Prostate gland (tissue), 2 donors: ENCODE data around the gene THAP5. TPM values are rescaled to one million over a fixed set of nuclear protein-coding genes. Genes with fewer than 3 reads are reported as not detected.

Experiments
- DNase-seq: peaks from one replicate; pipeline ENCODE4 v3.0.0-alpha.2; 2019; ENCODE audit warnings: low spot score
- H3K27ac ChIP-seq, 2 donors: fragments of 200-600 bp; sonication (generic); 2 replicates each; pipeline ENCODE4 v1.5.1; 2017 to 2019
- H3K27me3 ChIP-seq: fragments of 200-600 bp; sonication (generic); replicated peaks from 2 replicates; pipeline ENCODE4 v1.5.1; 2019; ENCODE audit not compliant: insufficient read depth
- H3K36me3 ChIP-seq, 2 donors: fragments of 200-600 bp; sonication (generic); 1 replicate in 1 of 2; 2 replicates in 1 of 2; pipeline versions ENCODE4 v1.5.1 to v1.8.1; 2017 to 2019
- H3K4me1 ChIP-seq: fragments of 200-600 bp; sonication (generic); replicated peaks from 2 replicates; pipeline ENCODE4 v1.5.1; 2019
- H3K4me3 ChIP-seq, 2 donors: fragments of 200-600 bp; sonication (generic); 2 replicates each; pipeline ENCODE4 v1.5.1; 2017 to 2019
- H3K9me3 ChIP-seq: fragments of 200-600 bp; sonication (generic); 2 replicates; pipeline ENCODE4 v1.5.1; 2017
- POLR2A ChIP-seq: fragments of 450-650 bp; IDR thresholded peaks from one replicate; pipeline ENCODE4 v1.6.1; 2016; ENCODE audit warnings: antibody characterized with exemption, mild to moderate bottlenecking
- POLR2AphosphoS5 ChIP-seq: sonication (generic); formaldehyde crosslinking; IDR thresholded peaks from one replicate; pipeline ENCODE4 v1.6.1; 2017; ENCODE audit warnings: antibody characterized with exemption
- WGBS: methylation state at CpG from one replicate; pipeline ENCODE4 v1.1.5; 2018; 5-methylcytosine and 5-hydroxymethylcytosine counted together
- intact Hi-C: fragments of 100-400 bp; cut with DNase I; formaldehyde crosslinking; loops from one replicate; pipeline ENCODE4 v1.14.2; 2022
- total RNA-seq, 2 donors: library from RNA; depleted of rRNA; stranded (reverse); fragments of >200 nt; gene quantifications; one replicate each; pipeline ENCODE4 v1.1.0, GENCODE V29; 2016
- TF ChIP-seq, protein P1 (sequence below), 4 experiments: fragments of 200-600 bp in 2 of 4; fragments of 450-650 bp in 2 of 4; sonication (generic) in 2 of 4; IDR thresholded peaks; 1 replicate in 3 of 4; 2 replicates in 1 of 4; pipeline ENCODE4 v1.5.1; 2016 to 2019; ENCODE audit warnings: antibody characterized with exemption in 4 of 4, mild to moderate bottlenecking in 2 of 4, moderate library complexity in 2 of 4

THAP5 gene
- total RNA-seq, 2 donors from 2014 or later: 21.3 to 23.4 TPM

DNA sequence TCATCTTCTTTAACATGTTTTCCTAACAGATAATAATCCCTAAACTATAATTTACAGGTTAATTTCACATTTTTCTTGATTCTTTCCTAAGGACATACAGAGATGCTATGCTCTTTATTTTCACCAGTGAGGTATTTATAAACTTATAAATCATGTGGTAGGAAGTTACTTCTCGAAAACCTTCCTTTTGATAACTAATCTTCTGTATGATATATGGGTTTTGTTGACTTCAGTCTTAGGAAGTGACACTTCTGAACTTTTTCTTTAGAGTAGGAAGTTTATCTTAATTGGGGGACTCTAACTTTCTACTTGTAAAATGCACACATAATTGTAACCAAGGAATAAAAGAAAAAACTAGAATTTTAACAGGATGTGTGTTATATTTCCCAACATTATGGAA lies 33.8 kb downstream of the THAP5 start:
- H3K27me3 ChIP-seq: no peaks in the 10 kb centered on the region
- no peak overlapping the region for H3K27ac ChIP-seq
- H3K4me3 ChIP-seq: no peak overlapping the region
- TF ChIP-seq, protein P1, sequence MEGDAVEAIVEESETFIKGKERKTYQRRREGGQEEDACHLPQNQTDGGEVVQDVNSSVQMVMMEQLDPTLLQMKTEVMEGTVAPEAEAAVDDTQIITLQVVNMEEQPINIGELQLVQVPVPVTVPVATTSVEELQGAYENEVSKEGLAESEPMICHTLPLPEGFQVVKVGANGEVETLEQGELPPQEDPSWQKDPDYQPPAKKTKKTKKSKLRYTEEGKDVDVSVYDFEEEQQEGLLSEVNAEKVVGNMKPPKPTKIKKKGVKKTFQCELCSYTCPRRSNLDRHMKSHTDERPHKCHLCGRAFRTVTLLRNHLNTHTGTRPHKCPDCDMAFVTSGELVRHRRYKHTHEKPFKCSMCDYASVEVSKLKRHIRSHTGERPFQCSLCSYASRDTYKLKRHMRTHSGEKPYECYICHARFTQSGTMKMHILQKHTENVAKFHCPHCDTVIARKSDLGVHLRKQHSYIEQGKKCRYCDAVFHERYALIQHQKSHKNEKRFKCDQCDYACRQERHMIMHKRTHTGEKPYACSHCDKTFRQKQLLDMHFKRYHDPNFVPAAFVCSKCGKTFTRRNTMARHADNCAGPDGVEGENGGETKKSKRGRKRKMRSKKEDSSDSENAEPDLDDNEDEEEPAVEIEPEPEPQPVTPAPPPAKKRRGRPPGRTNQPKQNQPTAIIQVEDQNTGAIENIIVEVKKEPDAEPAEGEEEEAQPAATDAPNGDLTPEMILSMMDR (IDR thresholded peaks at IDR 0.05): no peak
- TF ChIP-seq POLR2AphosphoS5 (no peak), POLR2A (no peak)
- WGBS: 54% methylated on average over 1 of the region's 1 CpG
- no peaks in the 10 kb centered on the region for H3K36me3 ChIP-seq
- intact Hi-C loops: no loop called here
- H3K4me1 ChIP-seq: no peaks in the 10 kb centered on the region
- no peaks in the 10 kb centered on the region for H3K9me3 ChIP-seq
- no peak for DNase-seq

DNA sequence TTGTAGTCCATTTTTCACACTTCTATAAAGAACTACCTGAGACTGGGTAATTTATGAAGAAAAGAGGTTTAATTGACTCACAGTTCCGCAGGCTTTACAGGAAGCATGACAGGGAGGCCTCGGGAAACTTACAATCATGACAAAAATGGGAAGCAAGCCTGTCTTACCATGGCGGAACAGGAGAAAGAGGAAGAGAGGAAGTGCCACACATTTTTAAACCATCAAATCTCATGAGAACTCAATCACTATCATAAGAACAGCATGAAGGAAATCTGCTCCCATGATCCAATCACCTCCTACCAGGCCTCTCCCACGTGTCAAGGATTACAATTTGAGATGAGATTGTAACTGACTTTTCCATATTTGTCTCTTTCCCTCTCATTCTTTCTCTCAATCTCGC lies 34.2 kb downstream of the THAP5 start:
- Histone ChIP-seq H3K4me1 (no peaks in the 10 kb centered on the region), H3K4me3 (no peak overlapping the region), H3K27me3 (no peaks in the 10 kb centered on the region), H3K36me3 (no peaks in the 10 kb centered on the region), H3K9me3 (no peaks in the 10 kb centered on the region), H3K27ac (no peak overlapping the region)
- TF ChIP-seq POLR2A: no peak
- TF ChIP-seq, protein P1 (IDR thresholded peaks at IDR 0.05): no peak
- no peak for TF ChIP-seq POLR2AphosphoS5
- intact Hi-C loops: no loop called here
- DNase-seq: no peak
- 77% methylated on average over 5 of the region's 5 CpGs for WGBS

DNA sequence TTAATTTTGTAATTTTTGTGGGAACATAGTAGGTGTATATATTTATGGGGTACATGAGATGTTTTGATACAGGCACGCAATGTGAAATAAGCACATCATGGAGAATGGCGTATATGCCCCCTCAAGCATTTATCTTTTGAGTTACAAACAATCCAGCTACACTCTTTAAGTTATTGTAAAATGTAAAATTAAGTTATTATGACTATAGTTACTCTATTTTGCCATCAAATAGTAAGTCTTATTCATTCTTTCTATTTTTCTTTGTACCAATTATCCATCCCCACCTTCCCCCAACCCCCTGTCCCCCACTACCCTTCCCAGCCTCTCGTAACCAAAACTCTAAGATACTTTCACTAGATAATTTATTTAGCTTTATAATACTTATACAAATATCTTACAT lies 35.8 kb downstream of the THAP5 start:
- intact Hi-C loops: no loop called here
- no peak overlapping the region for H3K27ac ChIP-seq
- 93% methylated on average over 3 of the region's 3 CpGs for WGBS
- no peaks in the 10 kb centered on the region for H3K36me3 ChIP-seq
- DNase-seq: no peak
- no peak overlapping the region for H3K4me3 ChIP-seq
- no peaks in the 10 kb centered on the region for H3K4me1 ChIP-seq
- no peaks in the 10 kb centered on the region for H3K27me3 ChIP-seq
- H3K9me3 ChIP-seq: no peaks in the 10 kb centered on the region
- TF ChIP-seq POLR2AphosphoS5 (no peak), POLR2A (no peak)
- TF ChIP-seq, protein P1 (IDR thresholded peaks at IDR 0.05): no peak

DNA sequence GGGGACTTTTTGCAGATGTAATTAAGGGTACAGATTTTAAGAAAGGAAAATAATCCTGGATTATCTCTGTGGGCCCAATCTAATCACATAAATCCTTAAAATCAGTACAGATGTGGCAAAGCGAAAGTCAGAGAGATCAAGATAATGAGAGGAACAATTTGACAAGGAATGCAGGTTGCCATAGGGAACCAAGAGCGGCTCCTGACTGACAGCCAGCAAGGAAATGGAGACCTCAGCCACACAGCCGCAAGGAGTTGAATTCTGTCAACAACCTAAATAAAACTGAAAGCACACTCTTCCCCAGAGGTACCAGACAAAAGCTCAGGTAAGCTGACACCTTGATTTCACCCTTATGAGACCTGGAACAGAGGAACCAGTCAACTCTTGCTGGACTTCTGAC lies 40.2 kb downstream of the THAP5 start:
- no peak overlapping the region for H3K27ac ChIP-seq
- no peaks in the 10 kb centered on the region for H3K9me3 ChIP-seq
- no peaks in the 10 kb centered on the region for H3K36me3 ChIP-seq
- DNase-seq: no peak
- no peaks in the 10 kb centered on the region for H3K27me3 ChIP-seq
- H3K4me3 ChIP-seq: no peak overlapping the region
- 40% methylated on average over 3 of the region's 3 CpGs for WGBS
- no peaks in the 10 kb centered on the region for H3K4me1 ChIP-seq
- intact Hi-C loops: no loop called here
- TF ChIP-seq POLR2AphosphoS5: no peak

DNA sequence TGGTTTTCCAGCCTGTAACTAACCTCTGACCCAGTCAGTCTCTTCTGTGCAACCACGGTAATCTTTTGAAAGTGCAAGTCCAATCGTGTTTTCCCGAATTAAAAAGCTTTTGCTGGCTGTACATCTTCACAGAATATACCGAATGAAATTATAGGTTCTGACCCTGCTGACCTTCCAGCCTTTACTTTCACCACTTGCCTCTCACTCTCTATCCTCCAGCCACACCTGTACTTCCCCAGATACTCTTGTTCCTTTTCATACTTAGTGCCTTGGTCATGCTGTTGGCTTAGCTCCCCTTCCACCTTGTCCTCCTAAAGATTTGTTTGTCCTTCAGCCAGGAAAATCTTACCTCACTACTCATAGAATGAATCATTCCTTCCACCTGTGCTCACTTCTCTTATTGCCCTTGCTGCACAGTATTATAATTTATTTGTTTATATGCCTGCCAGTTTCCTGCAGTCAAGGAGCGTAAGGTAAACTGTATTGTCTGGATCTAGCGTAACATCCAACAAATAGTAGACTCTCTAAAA lies 41.3 kb downstream of the THAP5 start:
- H3K4me3 ChIP-seq: no peak overlapping the region
- WGBS: 83% methylated on average over 6 of the region's 6 CpGs
- H3K4me1 ChIP-seq: no peaks in the 10 kb centered on the region
- no peaks in the 10 kb centered on the region for H3K36me3 ChIP-seq
- no peaks in the 10 kb centered on the region for H3K9me3 ChIP-seq
- intact Hi-C loops: no loop called here
- H3K27ac ChIP-seq: no peak overlapping the region
- TF ChIP-seq, protein P1 (IDR thresholded peaks at IDR 0.05): no peak
- TF ChIP-seq POLR2AphosphoS5: no peak
- no peak for TF ChIP-seq POLR2A
- H3K27me3 ChIP-seq: no peaks in the 10 kb centered on the region
- no peak for DNase-seq
